HL-60 (cell line): ENCODE results near the gene VWA8.
"Not testable (repeated sequence)": the region's sequence is repeated elsewhere in the genome, so short reads cannot be mapped to it uniquely, and the experiment has no call there.

Experiments
- DNase-seq, 2 experiments: peaks; one replicate each; pipeline ENCODE4 v3.0.0-alpha.2; 2010 to 2020; ENCODE audit warnings: low read depth in 1 of 2, low spot score in 1 of 2
- H3K27ac ChIP-seq: fragments of 250-450 bp; sonication (Bioruptor Pico); replicated peaks from 2 replicates; pipeline ENCODE4 v1.5.1; 2020; ENCODE audit warnings: mild to moderate bottlenecking, moderate library complexity
- H3K27me3 ChIP-seq: fragments of 250-450 bp; sonication (Bioruptor Pico); 2 replicates; pipeline ENCODE4 v1.5.1; 2021; ENCODE audit warnings: mild to moderate bottlenecking, moderate library complexity; ENCODE audit not compliant: insufficient read depth, poor library complexity, severe bottlenecking
- H3K4me3 ChIP-seq: replicated peaks from 2 replicates; pipeline ENCODE4 v1.5.1; 2011; ENCODE audit warnings: mild to moderate bottlenecking, control low read depth, low read length; ENCODE audit not compliant: insufficient read depth
- CTCF ChIP-seq: IDR thresholded peaks from one replicate; pipeline ENCODE4 v1.5.1; 2011; ENCODE audit warnings: low read length, control low read depth, inconsistent platforms; ENCODE audit not compliant: insufficient read depth
- GABPA ChIP-seq: IDR thresholded peaks from 2 replicates; pipeline ENCODE4 v1.6.1; 2012; ENCODE audit warnings: low read depth
- POLR2AphosphoS5 ChIP-seq: IDR thresholded peaks from 2 replicates; pipeline ENCODE4 v1.6.1; 2012; ENCODE audit warnings: low read depth
- REST ChIP-seq: IDR thresholded peaks from 2 replicates; pipeline ENCODE4 v1.6.1; 2012; ENCODE audit warnings: low read depth; ENCODE audit not compliant: insufficient replicate concordance
- SPI1 ChIP-seq: IDR thresholded peaks from 2 replicates; pipeline ENCODE4 v1.6.1; 2012; ENCODE audit warnings: low read depth, mild to moderate bottlenecking, borderline replicate concordance

VWA8 gene

GRCh38 chr13:41837629-41838028 lies 123.3 kb downstream of the VWA8 start:
- TF ChIP-seq POLR2AphosphoS5 = no peak
- peak; percentile 96 for TF ChIP-seq SPI1
- no peak for TF ChIP-seq REST
- TF ChIP-seq CTCF = no peak
- DNase-seq = no peak
- Histone ChIP-seq H3K4me3 (no peak overlapping the region), H3K27ac (no peak overlapping the region), H3K27me3 (no peaks in the 10 kb centered on the region)

- H3K4me3 ChIP-seq = no peak overlapping the region
- no peaks in the 10 kb centered on the region for H3K27me3 ChIP-seq
- TF ChIP-seq CTCF = no peak
- no peak for TF ChIP-seq POLR2AphosphoS5
- TF ChIP-seq SPI1 = no peak
- TF ChIP-seq GABPA = no peak
- H3K27ac ChIP-seq = no peak overlapping the region
- no peak for DNase-seq
Observed at GRCh38 chr13:41835871-41836270, 125.0 kb downstream of the VWA8 start.

GRCh38 chr13:41834697-41835096 lies 126.2 kb downstream of the VWA8 start:
- not testable (repeated sequence) for DNase-seq, H3K27me3 ChIP-seq, H3K27ac ChIP-seq

GRCh38 chr13:41833831-41834230 lies 127.1 kb downstream of the VWA8 start:
- Histone ChIP-seq H3K27ac (no peak overlapping the region), H3K4me3 (no peak overlapping the region), H3K27me3 (no peaks in the 10 kb centered on the region)
- DNase-seq = no peak
- no peak for TF ChIP-seq POLR2AphosphoS5
- TF ChIP-seq GABPA = no peak
- no peak for TF ChIP-seq CTCF
- TF ChIP-seq SPI1 = no peak
- TF ChIP-seq REST = no peak

More at GRCh38 chr13:41834697-41835096, 126.2 kb downstream of the VWA8 start:
- not testable (repeated sequence) for H3K4me3 ChIP-seq
